ACC112 (cell line): ENCODE results near the gene IFIT3.
A peak's percentile ranks its signal among the peaks of the same experiment; 100 is the strongest.
"Not testable (repeated sequence)": the region's sequence is repeated elsewhere in the genome, so short reads cannot be mapped to it uniquely, and the experiment has no call there.

Experiments
- H2AFZ ChIP-seq: fragments of 200-600 bp; sonication (generic); one replicate; pipeline ENCODE4 v1.6.0; 2017; ENCODE audit warnings: antibody characterized with exemption, low read length; ENCODE audit not compliant: unreplicated experiment
- H3K27ac ChIP-seq: fragments of 200-600 bp; sonication (generic); 2 replicates; pipeline ENCODE4 v1.5.1; 2014; ENCODE audit warnings: low read depth, mild to moderate bottlenecking, antibody characterized with exemption, low read length, moderate library complexity
- H3K27me3 ChIP-seq: fragments of 200-600 bp; sonication (generic); 2 replicates; pipeline ENCODE4 v1.6.1; 2014; ENCODE audit warnings: mild to moderate bottlenecking, antibody characterized with exemption, low read length, moderate library complexity, mixed read lengths; ENCODE audit not compliant: insufficient read depth
- H3K36me3 ChIP-seq: fragments of 200-600 bp; sonication (generic); 2 replicates; pipeline ENCODE4 v1.6.1; 2016; ENCODE audit warnings: mild to moderate bottlenecking, antibody characterized with exemption, low read length, moderate library complexity, mixed read lengths; ENCODE audit not compliant: insufficient read depth
- H3K4me1 ChIP-seq: fragments of 200-600 bp; sonication (generic); one replicate; pipeline ENCODE4 v1.6.1; 2016; ENCODE audit warnings: low read length, mixed read lengths; ENCODE audit not compliant: insufficient read depth, unreplicated experiment, control insufficient read depth
- H3K4me3 ChIP-seq: fragments of 200-600 bp; sonication (generic); 2 replicates; pipeline ENCODE4 v1.5.1; 2014; ENCODE audit warnings: mild to moderate bottlenecking, low read depth, low read length
- H3K79me2 ChIP-seq: fragments of 200-600 bp; sonication (generic); one replicate; pipeline ENCODE4 v1.6.0; 2016; ENCODE audit warnings: low read length; ENCODE audit not compliant: control insufficient read depth, unreplicated experiment, insufficient read depth

Gene IFIT3

GRCh38 chr10:89345367-89346000, 17.7 kb downstream of the IFIT3 start:
- H3K27ac ChIP-seq, result peak overlapping the region; percentile 60; the same call in 1 of the 2 replicates
- H3K4me3 ChIP-seq, result no peak overlapping the region
- peaks cover 12% of the 10 kb centered on the region for H3K36me3 ChIP-seq
- H3K27me3 ChIP-seq, result no peaks in the 10 kb centered on the region
- peaks cover 2% of the 10 kb centered on the region for H3K79me2 ChIP-seq
- H2AFZ ChIP-seq, result no peak overlapping the region
- peaks cover 38% of the 10 kb centered on the region for H3K4me1 ChIP-seq

GRCh38 chr10:89346405-89347254, 18.8 kb downstream of the IFIT3 start:
- Histone ChIP-seq H3K79me2 (no peaks in the 10 kb centered on the region), H3K4me3 (peak overlapping the region; percentile 4; the same call in 1 of the 2 replicates), H2AFZ (no peak overlapping the region), H3K36me3 (0 out of 2 replicates have a peak, but pooled peaks cover under 1% of the 10 kb centered on the region), H3K27me3 (no peaks in the 10 kb centered on the region), H3K4me1 (peaks cover 49% of the 10 kb centered on the region), H3K27ac (peak overlapping the region; percentile 60)

GRCh38 chr10:89347701-89348457, 20.1 kb downstream of the IFIT3 start:
- H3K4me1 ChIP-seq, result peaks cover 54% of the 10 kb centered on the region
- H3K4me3 ChIP-seq, result no peak overlapping the region
- H3K27me3 ChIP-seq, result no peaks in the 10 kb centered on the region
- H3K79me2 ChIP-seq, result no peaks in the 10 kb centered on the region
- no peak overlapping the region for H2AFZ ChIP-seq
- H3K36me3 ChIP-seq, result no peaks in the 10 kb centered on the region
- no peak overlapping the region for H3K27ac ChIP-seq

GRCh38 chr10:89348481-89348880, 20.7 kb downstream of the IFIT3 start:
- Histone ChIP-seq H3K36me3 (no peaks in the 10 kb centered on the region), H3K27ac (no peak overlapping the region), H3K27me3 (no peaks in the 10 kb centered on the region), H3K4me3 (no peak overlapping the region), H3K4me1 (peaks cover 53% of the 10 kb centered on the region), H2AFZ (no peak overlapping the region), H3K79me2 (no peaks in the 10 kb centered on the region)

- Histone ChIP-seq H3K4me3 (no peak overlapping the region), H3K79me2 (no peaks in the 10 kb centered on the region), H3K36me3 (no peaks in the 10 kb centered on the region), H3K4me1 (peaks cover 53% of the 10 kb centered on the region), H2AFZ (no peak overlapping the region), H3K27ac (no peak overlapping the region), H3K27me3 (no peaks in the 10 kb centered on the region)
Observed at GRCh38 chr10:89348975-89349374, 21.2 kb downstream of the IFIT3 start.

GRCh38 chr10:89350631-89351315, 23.0 kb downstream of the IFIT3 start:
- not testable (repeated sequence) for H3K36me3 ChIP-seq, H3K27me3 ChIP-seq, H3K79me2 ChIP-seq
- Histone ChIP-seq H3K4me1 (peaks cover 59% of the 10 kb centered on the region), H3K4me3 (peak overlapping the region; percentile 56), H3K27ac (peak overlapping the region; percentile 98), H2AFZ (peak overlapping the region; percentile 11)

GRCh38 chr10:89351412-89351779, 23.6 kb downstream of the IFIT3 start:
- H3K27ac ChIP-seq, result peak overlapping the region; percentile 98
- peak overlapping the region; percentile 56 for H3K4me3 ChIP-seq
- H3K36me3 ChIP-seq, result no peaks in the 10 kb centered on the region
- no peaks in the 10 kb centered on the region for H3K79me2 ChIP-seq
- H3K4me1 ChIP-seq, result peaks cover 59% of the 10 kb centered on the region
- H3K27me3 ChIP-seq, result no peaks in the 10 kb centered on the region
- H2AFZ ChIP-seq, result peak overlapping the region; percentile 11

GRCh38 chr10:89351780-89352597, 24.2 kb downstream of the IFIT3 start:
- Histone ChIP-seq H3K4me1 (peaks cover 56% of the 10 kb centered on the region), H3K4me3 (peak overlapping the region; percentile 56), H3K27ac (peak overlapping the region; percentile 98), H2AFZ (peak overlapping the region; percentile 11), H3K36me3 (no peaks in the 10 kb centered on the region), H3K79me2 (no peaks in the 10 kb centered on the region), H3K27me3 (no peaks in the 10 kb centered on the region)

- peak overlapping the region; percentile 21 for H2AFZ ChIP-seq
- peaks cover 53% of the 10 kb centered on the region for H3K4me1 ChIP-seq
- H3K4me3 ChIP-seq, result no peak overlapping the region
- H3K36me3 ChIP-seq, result no peaks in the 10 kb centered on the region
- peak overlapping the region; percentile 98 for H3K27ac ChIP-seq
- no peaks in the 10 kb centered on the region for H3K79me2 ChIP-seq
- no peaks in the 10 kb centered on the region for H3K27me3 ChIP-seq
Observed at GRCh38 chr10:89352802-89353201, 25.0 kb downstream of the IFIT3 start.
